Naive B cell (primary cell): ENCODE results near the gene SLC45A2. TPM values are rescaled to one million over a fixed set of nuclear protein-coding genes. Genes with fewer than 3 reads are reported as not detected.

ENCODE experiments used
- ATAC-seq, 2 donors: fragments of 150-1000 bp; cut with Tn5 transposase; 2 replicates each; pipeline ENCODE4 v1.10.0; 2021; ENCODE audit warnings: low read depth in 2 of 2, mild to moderate bottlenecking in 2 of 2, moderate library complexity in 2 of 2
- DNase-seq: peaks from one replicate; pipeline ENCODE4 v3.0.0; 2022
- H3K27ac Mint-ChIP-seq, 6 donors: one replicate each; pipeline ENCODE4 v1.8.0; 2020 to 2022; ENCODE audit warnings: mild to moderate bottlenecking in 6 of 6, mixed read lengths in 6 of 6, moderate library complexity in 5 of 6, inconsistent platforms in 2 of 6
- H3K27me3 Mint-ChIP-seq, 3 donors: one replicate each; pipeline ENCODE4 v1.8.0; 2021 to 2022; ENCODE audit warnings: mixed read lengths in 3 of 3, mild to moderate bottlenecking in 1 of 3
- H3K36me3 Mint-ChIP-seq, 2 donors: one replicate each; pipeline ENCODE4 v1.8.0; 2020 to 2022; ENCODE audit warnings: mixed read lengths in 2 of 2, inconsistent platforms in 1 of 2, mild to moderate bottlenecking in 1 of 2
- H3K4me1 Mint-ChIP-seq, 3 donors: one replicate each; pipeline ENCODE4 v1.8.0; 2020 to 2022; ENCODE audit warnings: mixed read lengths in 3 of 3, inconsistent platforms in 1 of 3, mild to moderate bottlenecking in 1 of 3, moderate library complexity in 1 of 3
- H3K4me3 Mint-ChIP-seq, 8 donors: one replicate each; pipeline ENCODE4 v1.8.0; 2020 to 2022; ENCODE audit warnings: mild to moderate bottlenecking in 8 of 8, mixed read lengths in 8 of 8, moderate library complexity in 8 of 8, inconsistent platforms in 2 of 8
- H3K9me3 Mint-ChIP-seq, 7 donors: one replicate each; pipeline ENCODE4 v1.8.0; 2020 to 2022; ENCODE audit warnings: mixed read lengths in 7 of 7, mild to moderate bottlenecking in 5 of 7, inconsistent platforms in 2 of 7, moderate library complexity in 1 of 7
- polyA plus RNA-seq, 6 donors: library from polyadenylated mRNA; unstranded; fragments of 300-500 nt; fragmentation: Illumina TruSeq; gene quantifications; one replicate each; pipeline ENCODE4 v1.2.3, GENCODE V29; 2021; ENCODE audit warnings: low read depth in 6 of 6

SLC45A2 gene
- polyA plus RNA-seq, 6 donors from 2014 or later, result not detected

GRCh38 chr5:34003941-34004340 is 19.4 kb upstream of the SLC45A2 start:
- Mint-ChIP-seq H3K4me1 (peaks cover 15 to 20% (median 17%) of the 10 kb centered on the region in 3 donors), H3K4me3 (no peak overlapping the region), H3K27me3 (no peaks in the 10 kb centered on the region), H3K9me3 (no peaks in the 10 kb centered on the region), H3K27ac (peak overlapping the region in 2 of 6 donors; percentile 8 to 23), H3K36me3 (peaks cover 12 to 22% of the 10 kb centered on the region in 2 donors)
- ATAC-seq (no peak), DNase-seq (no peak)

GRCh38 chr5:34002629-34003328 is 18.3 kb upstream of the SLC45A2 start:
- ATAC-seq, result no peak

GRCh38 chr5:34001241-34001841 is 16.8 kb upstream of the SLC45A2 start:
- Mint-ChIP-seq H3K27ac (peak overlapping the region in 1 of 6 donors; percentile 38), H3K27me3 (no peaks in the 10 kb centered on the region), H3K4me3 (no peak overlapping the region), H3K36me3 (peaks cover 12 to 28% of the 10 kb centered on the region in 2 donors), H3K9me3 (no peaks in the 10 kb centered on the region), H3K4me1 (peaks cover 6 to 9% (median 8%) of the 10 kb centered on the region in 3 donors)
- no peak for DNase-seq
- ATAC-seq, result no peak

More at GRCh38 chr5:34002629-34003328, 18.3 kb upstream of the SLC45A2 start:
- peaks cover 12 to 22% of the 10 kb centered on the region in 2 donors for H3K36me3 Mint-ChIP-seq
- H3K27ac Mint-ChIP-seq, result peak overlapping the region in 1 of 6 donors; percentile 74
- no peaks in the 10 kb centered on the region for H3K27me3 Mint-ChIP-seq
- DNase-seq, result no peak
- peak overlapping the region in 1 of 8 donors; percentile 37 for H3K4me3 Mint-ChIP-seq
- no peaks in the 10 kb centered on the region for H3K9me3 Mint-ChIP-seq
- peaks cover 9 to 15% (median 14%) of the 10 kb centered on the region in 3 donors for H3K4me1 Mint-ChIP-seq

DNA sequence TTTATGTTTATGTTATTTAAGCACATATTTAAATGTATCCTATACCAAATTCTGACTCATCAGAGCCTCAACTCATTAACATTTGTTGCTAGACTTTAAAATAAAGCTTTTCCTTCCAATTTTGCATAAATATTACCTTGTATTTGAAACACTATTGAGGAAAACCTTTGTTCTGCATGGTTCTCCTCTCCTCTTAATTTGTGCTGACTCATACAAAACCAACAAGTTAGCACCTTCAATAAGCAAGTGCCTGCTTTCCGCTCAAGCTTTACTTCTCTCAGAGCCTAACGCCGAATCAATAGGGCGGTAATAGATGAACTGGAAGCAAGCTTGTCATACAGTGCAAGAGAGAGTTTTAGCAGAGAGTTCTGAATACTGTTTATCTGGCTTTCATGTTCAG is 15.5 kb upstream of the SLC45A2 start:
- ATAC-seq, result no peak
- no peak overlapping the region for H3K4me3 Mint-ChIP-seq
- no peaks in the 10 kb centered on the region for H3K9me3 Mint-ChIP-seq
- peaks cover 15 to 24% of the 10 kb centered on the region in 2 donors for H3K36me3 Mint-ChIP-seq
- H3K27me3 Mint-ChIP-seq, result no peaks in the 10 kb centered on the region
- no peak overlapping the region for H3K27ac Mint-ChIP-seq
- DNase-seq, result no peak
- H3K4me1 Mint-ChIP-seq, result peaks cover 3 to 6% (median 5%) of the 10 kb centered on the region in 3 donors

DNA sequence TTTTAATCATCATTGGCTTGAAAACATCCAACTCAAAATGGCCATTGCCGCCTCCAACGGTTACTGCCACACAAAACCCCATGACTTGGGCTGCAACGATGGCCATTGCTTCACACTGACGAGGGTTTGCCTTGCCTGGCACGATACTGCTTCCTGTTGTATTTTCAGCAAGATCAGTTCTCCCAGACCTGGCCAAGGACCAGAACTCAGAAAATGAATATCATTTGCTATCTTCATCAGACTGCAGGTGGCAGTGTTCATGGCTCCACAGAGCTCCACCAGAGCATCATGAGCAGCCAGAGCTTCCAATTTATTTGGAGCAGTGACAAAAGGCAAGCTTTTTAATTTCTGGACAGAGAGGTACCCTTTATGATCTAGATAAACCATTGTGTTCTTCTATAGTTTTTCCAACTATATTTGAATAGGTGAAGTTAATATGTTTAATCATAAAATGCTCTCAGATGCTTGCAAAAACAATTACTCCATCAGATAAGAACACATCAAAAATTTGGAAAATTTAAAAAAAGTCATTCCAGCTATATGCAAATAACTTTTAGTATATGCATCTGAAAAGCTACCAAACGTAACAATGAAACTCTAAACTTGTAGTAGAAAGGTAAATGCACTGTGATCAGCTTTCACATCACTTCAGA is 13.0 kb upstream of the SLC45A2 start:
- Mint-ChIP-seq H3K9me3 (no peaks in the 10 kb centered on the region), H3K27me3 (no peaks in the 10 kb centered on the region), H3K4me3 (no peak overlapping the region), H3K27ac (peak overlapping the region in 3 of 6 donors; percentile 39 to 94 (median 49)), H3K4me1 (peaks cover 5 to 6% (median 6%) of the 10 kb centered on the region in 3 donors), H3K36me3 (peaks cover 11% of the 10 kb centered on the region in 2 donors)
- ATAC-seq, result peak in 1 of 2 donors; percentile 54
- DNase-seq, result peak; percentile 6

- H3K9me3 Mint-ChIP-seq, result no peaks in the 10 kb centered on the region
- H3K27ac Mint-ChIP-seq, result peak overlapping the region in 3 of 6 donors; percentile 26 to 44 (median 39)
- no peak for DNase-seq
- H3K4me1 Mint-ChIP-seq, result peaks cover 5 to 6% (median 6%) of the 10 kb centered on the region in 3 donors
- H3K36me3 Mint-ChIP-seq, result peaks cover 11% of the 10 kb centered on the region in 2 donors
- H3K27me3 Mint-ChIP-seq, result no peaks in the 10 kb centered on the region
- ATAC-seq, result no peak
- no peak overlapping the region for H3K4me3 Mint-ChIP-seq
These were observed 11.4 kb upstream of the SLC45A2 start for GRCh38 chr5:33995865-33996264.

DNA sequence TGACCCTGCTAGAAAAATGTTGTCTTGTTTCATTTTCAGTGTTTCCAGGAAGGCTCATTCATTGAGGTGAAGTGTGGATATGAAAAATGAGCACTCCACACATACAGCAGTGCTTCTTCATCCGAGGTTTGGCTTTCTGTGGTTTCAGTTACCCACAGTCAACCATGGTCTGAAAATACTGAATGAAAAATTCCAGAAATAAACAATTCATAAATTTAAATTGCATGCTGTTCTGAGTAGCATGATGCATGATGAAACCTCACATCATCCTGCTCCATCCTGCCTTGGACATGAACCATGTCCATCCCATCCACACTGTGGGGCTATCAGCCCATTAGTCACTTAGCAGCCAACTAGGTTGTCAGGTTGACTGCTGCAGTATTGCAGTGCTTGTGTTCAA is 10.4 kb upstream of the SLC45A2 start:
- Mint-ChIP-seq H3K4me3 (no peak overlapping the region), H3K27me3 (no peaks in the 10 kb centered on the region), H3K27ac (no peak overlapping the region), H3K36me3 (peaks cover 11% of the 10 kb centered on the region in 2 donors), H3K4me1 (peaks cover 5 to 6% (median 6%) of the 10 kb centered on the region in 3 donors), H3K9me3 (no peaks in the 10 kb centered on the region)
- ATAC-seq, result no peak
- DNase-seq, result no peak

DNA sequence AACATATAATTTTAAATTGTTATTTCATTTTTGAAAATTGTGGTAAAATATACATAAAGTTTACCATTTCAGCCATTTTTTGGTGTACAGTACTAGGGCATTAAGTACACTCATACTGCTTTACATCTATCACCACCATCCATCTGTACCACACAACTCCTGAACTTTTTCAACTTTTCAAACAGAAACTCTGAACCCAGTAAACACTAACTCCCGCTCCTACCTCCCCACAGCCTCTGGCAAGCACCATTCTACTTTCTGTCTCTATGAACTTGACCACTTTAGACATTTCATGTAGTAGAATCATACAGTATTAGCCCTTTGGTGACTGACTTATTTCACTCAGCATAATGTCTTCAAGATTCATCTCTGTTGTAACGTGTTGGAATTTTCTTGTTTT is 8.4 kb upstream of the SLC45A2 start:
- H3K27me3 Mint-ChIP-seq, result no peaks in the 10 kb centered on the region
- no peak for ATAC-seq
- no peak for DNase-seq
- no peak overlapping the region for H3K4me3 Mint-ChIP-seq
- H3K9me3 Mint-ChIP-seq, result no peaks in the 10 kb centered on the region
- peaks cover 5 to 6% (median 6%) of the 10 kb centered on the region in 3 donors for H3K4me1 Mint-ChIP-seq
- no peak overlapping the region for H3K27ac Mint-ChIP-seq
- peaks cover 20 to 28% of the 10 kb centered on the region in 2 donors for H3K36me3 Mint-ChIP-seq

DNA sequence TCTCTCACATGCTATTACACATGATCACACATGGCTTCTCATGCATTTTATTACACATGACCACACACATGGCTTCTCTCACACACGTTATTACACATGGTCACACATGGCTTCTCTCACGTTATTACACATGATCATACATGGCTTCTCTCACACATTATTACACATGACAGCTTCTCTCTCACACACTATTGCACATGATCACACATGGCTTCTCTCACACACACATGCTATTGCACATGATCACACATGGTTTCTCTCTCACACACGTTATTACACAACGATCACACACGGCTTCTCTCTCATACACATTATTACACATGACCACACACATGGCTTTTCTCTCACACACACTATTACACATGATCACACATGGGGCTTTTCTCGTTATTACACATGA is 954 bp upstream of the SLC45A2 start:
- Mint-ChIP-seq H3K27ac (no peak overlapping the region), H3K4me3 (no peak overlapping the region), H3K27me3 (no peaks in the 10 kb centered on the region), H3K4me1 (no peaks in the 10 kb centered on the region), H3K9me3 (peaks cover 0 to under 1% (median 0%) of the 10 kb centered on the region in 7 donors), H3K36me3 (peaks cover 10 to 18% of the 10 kb centered on the region in 2 donors)
- ATAC-seq, result no peak
- no peak for DNase-seq

DNA sequence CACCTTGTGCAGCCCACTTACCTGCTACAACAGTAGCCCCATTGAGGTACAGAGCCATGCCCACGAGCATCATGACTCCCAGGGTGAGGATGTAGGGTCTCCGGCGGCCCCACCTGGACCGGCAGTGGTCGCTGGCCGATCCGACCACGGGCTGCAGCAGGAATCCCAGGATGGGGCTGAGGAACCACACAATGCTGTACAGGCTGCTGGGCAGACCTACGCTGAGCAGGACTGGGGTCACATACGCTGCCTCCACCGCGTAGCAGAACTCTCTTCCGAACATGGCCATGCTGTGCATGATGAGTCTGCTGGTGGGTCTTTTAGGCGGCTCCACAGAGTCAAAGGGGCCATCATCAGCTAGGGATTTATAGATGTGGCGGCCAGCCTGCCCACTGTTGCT is 315 bp downstream of the SLC45A2 start:
- Mint-ChIP-seq H3K27ac (no peak overlapping the region), H3K4me3 (no peak overlapping the region), H3K4me1 (no peaks in the 10 kb centered on the region), H3K9me3 (peaks cover 0 to 1% (median 0%) of the 10 kb centered on the region in 7 donors), H3K27me3 (no peaks in the 10 kb centered on the region), H3K36me3 (peaks cover 10 to 15% of the 10 kb centered on the region in 2 donors)
- ATAC-seq (no peak), DNase-seq (no peak)

- peaks cover 0 to 4% (median 0%) of the 10 kb centered on the region in 3 donors for H3K27me3 Mint-ChIP-seq
- no peak overlapping the region for H3K4me3 Mint-ChIP-seq
- no peak overlapping the region for H3K27ac Mint-ChIP-seq
- peaks cover 0 to 1% (median 0%) of the 10 kb centered on the region in 7 donors for H3K9me3 Mint-ChIP-seq
- DNase-seq (no peak), ATAC-seq (no peak)
- no peaks in the 10 kb centered on the region for H3K4me1 Mint-ChIP-seq
- H3K36me3 Mint-ChIP-seq, result peaks cover 0 to 4% of the 10 kb centered on the region in 2 donors
These were observed 2.9 kb downstream of the SLC45A2 start for GRCh38 chr5:33981408-33982162.

DNA sequence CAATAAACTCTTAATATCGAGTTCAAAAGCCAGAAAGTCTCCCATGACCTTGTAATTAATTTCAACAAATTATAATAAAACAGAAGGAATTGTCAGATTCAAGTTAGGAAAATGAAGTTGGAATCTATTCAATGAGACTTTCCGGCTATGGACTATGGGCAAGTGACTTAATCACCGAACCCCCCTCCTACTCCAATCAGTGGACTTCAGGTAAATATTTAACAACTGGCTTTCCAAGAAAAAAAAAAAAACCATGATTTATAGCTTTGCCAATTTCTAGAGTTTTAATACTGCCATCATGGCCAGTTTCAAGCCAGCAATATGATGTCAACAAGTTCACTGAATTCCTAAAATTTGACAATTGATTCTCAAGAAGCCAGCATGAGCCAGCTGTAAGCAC is 4.5 kb downstream of the SLC45A2 start:
- Mint-ChIP-seq H3K27me3 (peaks cover 0 to 12% (median 0%) of the 10 kb centered on the region in 3 donors), H3K4me3 (no peak overlapping the region), H3K4me1 (no peaks in the 10 kb centered on the region), H3K9me3 (peaks cover 0 to 1% (median 0%) of the 10 kb centered on the region in 7 donors), H3K27ac (no peak overlapping the region), H3K36me3 (peaks cover 0 to 5% of the 10 kb centered on the region in 2 donors)
- no peak for ATAC-seq
- no peak for DNase-seq

DNA sequence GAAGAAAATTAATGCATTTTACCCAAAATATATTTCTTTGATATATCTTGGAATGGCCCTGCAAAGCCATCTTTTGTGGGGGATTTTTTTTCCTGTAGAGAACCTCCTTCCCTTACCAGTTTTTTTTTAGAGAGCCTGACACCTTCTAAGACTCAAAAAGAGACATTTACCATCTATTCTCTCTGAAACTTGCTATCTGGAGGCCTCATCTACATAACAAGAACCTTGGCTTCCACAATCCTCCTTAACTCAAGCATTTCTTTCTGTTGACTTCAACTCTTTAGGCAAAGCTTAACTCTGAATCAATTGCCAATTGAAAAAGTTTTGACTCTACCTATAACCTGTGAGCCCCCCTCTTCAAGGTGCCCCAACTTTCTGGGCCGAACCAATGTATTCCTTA is 6.2 kb downstream of the SLC45A2 start:
- H3K9me3 Mint-ChIP-seq, result peaks cover 0 to 1% (median 0%) of the 10 kb centered on the region in 7 donors
- H3K36me3 Mint-ChIP-seq, result peaks cover 0 to 5% of the 10 kb centered on the region in 2 donors
- no peak overlapping the region for H3K4me3 Mint-ChIP-seq
- H3K27me3 Mint-ChIP-seq, result peaks cover 0 to 12% (median 0%) of the 10 kb centered on the region in 3 donors
- DNase-seq (no peak), ATAC-seq (no peak)
- H3K4me1 Mint-ChIP-seq, result no peaks in the 10 kb centered on the region
- H3K27ac Mint-ChIP-seq, result no peak overlapping the region
